OCI-LY3 (cell line): Measurements from ENCODE around the gene GUCA2A.

Experiments used
- EZH2phosphoT487 ChIP-seq: fragments of 200-600 bp; shearing (Covaris generic); IDR thresholded peaks from 2 replicates; pipeline ENCODE4 v1.6.1; 2018; ENCODE audit warnings: antibody characterized with exemption, mixed run types, low read depth
- TF ChIP-seq, protein P1 (sequence below): fragments of 200-600, 300-600 bp; sonication (generic); IDR thresholded peaks from 2 replicates; pipeline ENCODE4 v1.5.1; 2014; ENCODE audit warnings: antibody characterized with exemption, low read length, low read depth

DNA sequence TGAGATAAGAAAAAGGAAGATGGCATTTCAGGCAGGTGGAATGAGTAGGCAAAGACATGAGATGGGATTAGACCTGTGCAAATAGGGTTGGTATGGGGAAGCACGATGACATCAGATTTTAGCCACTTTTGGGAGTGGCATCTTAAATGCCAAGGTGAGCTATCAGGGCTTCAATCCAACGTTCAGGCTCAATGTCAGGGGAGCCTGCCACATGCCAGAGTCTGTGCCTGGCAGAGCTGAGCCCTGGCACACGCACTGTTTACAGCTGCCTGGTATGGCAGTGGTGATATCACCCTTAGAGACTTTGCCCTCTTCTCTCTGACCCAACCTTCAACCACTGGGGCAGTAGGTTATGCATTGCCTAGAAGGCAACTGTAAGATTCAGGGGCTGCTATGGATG is 12.4 kb downstream of the GUCA2A start:
- TF ChIP-seq, protein P1, sequence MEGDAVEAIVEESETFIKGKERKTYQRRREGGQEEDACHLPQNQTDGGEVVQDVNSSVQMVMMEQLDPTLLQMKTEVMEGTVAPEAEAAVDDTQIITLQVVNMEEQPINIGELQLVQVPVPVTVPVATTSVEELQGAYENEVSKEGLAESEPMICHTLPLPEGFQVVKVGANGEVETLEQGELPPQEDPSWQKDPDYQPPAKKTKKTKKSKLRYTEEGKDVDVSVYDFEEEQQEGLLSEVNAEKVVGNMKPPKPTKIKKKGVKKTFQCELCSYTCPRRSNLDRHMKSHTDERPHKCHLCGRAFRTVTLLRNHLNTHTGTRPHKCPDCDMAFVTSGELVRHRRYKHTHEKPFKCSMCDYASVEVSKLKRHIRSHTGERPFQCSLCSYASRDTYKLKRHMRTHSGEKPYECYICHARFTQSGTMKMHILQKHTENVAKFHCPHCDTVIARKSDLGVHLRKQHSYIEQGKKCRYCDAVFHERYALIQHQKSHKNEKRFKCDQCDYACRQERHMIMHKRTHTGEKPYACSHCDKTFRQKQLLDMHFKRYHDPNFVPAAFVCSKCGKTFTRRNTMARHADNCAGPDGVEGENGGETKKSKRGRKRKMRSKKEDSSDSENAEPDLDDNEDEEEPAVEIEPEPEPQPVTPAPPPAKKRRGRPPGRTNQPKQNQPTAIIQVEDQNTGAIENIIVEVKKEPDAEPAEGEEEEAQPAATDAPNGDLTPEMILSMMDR, result no peak
- TF ChIP-seq EZH2phosphoT487, result no peak
